Esophagus mucosa (tissue), 1 donor: ENCODE results near the gene FBXO17. TPM values are rescaled to one million over a fixed set of nuclear protein-coding genes. Genes with fewer than 3 reads are reported as not detected.
"Not testable (repeated sequence)": the region's sequence is repeated elsewhere in the genome, so short reads cannot be mapped to it uniquely, and the experiment has no call there.

Experiments
- ATAC-seq: fragments of 200-7000 bp; cut with Tn5 transposase; one replicate; pipeline ENCODE4 v1.9.1; 2020
- total RNA-seq: library from RNA; stranded (reverse); gene quantifications from one replicate; pipeline ENCODE4 v1.2.4, GENCODE V29; 2023
- donor health status: DM: yes; HTN: yes; CAD: no.

The FBXO17 gene
- total RNA-seq, 1 donor from 2014 or later: 4.7 TPM

- peak; percentile 37 for ATAC-seq
Measured at GRCh38 chr19:38942471-38943181, 32.9 kb downstream of the FBXO17 start.

- no peak for ATAC-seq
Measured at GRCh38 chr19:38941979-38942378, 33.6 kb downstream of the FBXO17 start.

- not testable (repeated sequence) for ATAC-seq
Measured at GRCh38 chr19:38941466-38941865, 34.1 kb downstream of the FBXO17 start.

- ATAC-seq: no peak
Measured at GRCh38 chr19:38939957-38940356, 35.6 kb downstream of the FBXO17 start.

GRCh38 chr19:38933544-38933943 lies 42.0 kb downstream of the FBXO17 start:
- ATAC-seq: no peak

- ATAC-seq: no peak
Measured at GRCh38 chr19:38932425-38933179, 42.9 kb downstream of the FBXO17 start.

GRCh38 chr19:38931521-38931793 lies 44.1 kb downstream of the FBXO17 start:
- no peak for ATAC-seq

- peak; percentile 97 for ATAC-seq
Measured at GRCh38 chr19:38930776-38931520, 44.6 kb downstream of the FBXO17 start, which contains the start of gene MRPS12. Gene MRPS12 (plus strand): TSS chr19:38930944. CDS start chr19:38931295, 351 bp downstream.

GRCh38 chr19:38929929-38930775 lies 45.4 kb downstream of the FBXO17 start, which contains the start of gene SARS2:
Gene SARS2 (minus strand): TSS chr19:38930763. CDS start chr19:38930736, 27 bp downstream.
- ATAC-seq: peak; percentile 90

GRCh38 chr19:38928391-38929001 lies 47.0 kb downstream of the FBXO17 start:
- ATAC-seq: no peak

- ATAC-seq: no peak
Measured at GRCh38 chr19:38924388-38924787, 51.2 kb downstream of the FBXO17 start.

- no peak for ATAC-seq
Measured at GRCh38 chr19:38922482-38922881, 53.1 kb downstream of the FBXO17 start.

- ATAC-seq: no peak
Measured at GRCh38 chr19:38921420-38922274, 53.9 kb downstream of the FBXO17 start.

GRCh38 chr19:38920602-38921419 lies 54.7 kb downstream of the FBXO17 start:
- ATAC-seq: no peak

- ATAC-seq: no peak
Measured at GRCh38 chr19:38919837-38920601, 55.5 kb downstream of the FBXO17 start.

GRCh38 chr19:38918526-38918925 lies 57.0 kb downstream of the FBXO17 start:
- ATAC-seq: no peak

GRCh38 chr19:38917921-38918491 lies 57.5 kb downstream of the FBXO17 start:
- ATAC-seq: peak; percentile 53

GRCh38 chr19:38917516-38917915 lies 58.0 kb downstream of the FBXO17 start:
- no peak for ATAC-seq
